ENCODE measurements around the gene DCHS2.

Gene DCHS2

GRCh38 chr4:154313004-154313585 is 178.5 kb downstream of the DCHS2 start:
- Histone ChIP-seq H3K79me2 (ENCODE audit: insufficient read depth, low read length) (no peaks in the 10 kb centered on the region), H3K27ac (ENCODE audit: low read length) (no peak overlapping the region), H3K9ac (ENCODE audit: low read depth, low read length) (no peak overlapping the region), H3K4me2 (ENCODE audit: insufficient read depth, low read length) (no peak overlapping the region), H2AFZ (ENCODE audit: low read depth, low read length) (no peak overlapping the region), H3K9me3 (ENCODE audit: insufficient read depth, low read length, severe bottlenecking) (no peaks in the 10 kb centered on the region), H4K20me1 (ENCODE audit: insufficient read depth, low read length) (no peaks in the 10 kb centered on the region), H3K36me3 (ENCODE audit: insufficient read depth, low read length) (no peaks in the 10 kb centered on the region), H3K27me3 (ENCODE audit: insufficient read depth, low read length, poor library complexity) (no peaks in the 10 kb centered on the region), H3K4me1 (ENCODE audit: insufficient read depth, low read length) (no peaks in the 10 kb centered on the region), H3K4me3 (ENCODE audit: low read depth in 1 of 2, low read length in 2 of 2) (no peak overlapping the region)
- ATAC-seq (ENCODE audit: insufficient read depth, low read depth) (no peak), DNase-seq (no peak)
- no peak for TF ChIP-seq EZH2 (IDR thresholded peaks at IDR 0.05; ENCODE audit: borderline replicate concordance, low read depth, low read length, severe bottlenecking)
- TF ChIP-seq, protein P1, sequence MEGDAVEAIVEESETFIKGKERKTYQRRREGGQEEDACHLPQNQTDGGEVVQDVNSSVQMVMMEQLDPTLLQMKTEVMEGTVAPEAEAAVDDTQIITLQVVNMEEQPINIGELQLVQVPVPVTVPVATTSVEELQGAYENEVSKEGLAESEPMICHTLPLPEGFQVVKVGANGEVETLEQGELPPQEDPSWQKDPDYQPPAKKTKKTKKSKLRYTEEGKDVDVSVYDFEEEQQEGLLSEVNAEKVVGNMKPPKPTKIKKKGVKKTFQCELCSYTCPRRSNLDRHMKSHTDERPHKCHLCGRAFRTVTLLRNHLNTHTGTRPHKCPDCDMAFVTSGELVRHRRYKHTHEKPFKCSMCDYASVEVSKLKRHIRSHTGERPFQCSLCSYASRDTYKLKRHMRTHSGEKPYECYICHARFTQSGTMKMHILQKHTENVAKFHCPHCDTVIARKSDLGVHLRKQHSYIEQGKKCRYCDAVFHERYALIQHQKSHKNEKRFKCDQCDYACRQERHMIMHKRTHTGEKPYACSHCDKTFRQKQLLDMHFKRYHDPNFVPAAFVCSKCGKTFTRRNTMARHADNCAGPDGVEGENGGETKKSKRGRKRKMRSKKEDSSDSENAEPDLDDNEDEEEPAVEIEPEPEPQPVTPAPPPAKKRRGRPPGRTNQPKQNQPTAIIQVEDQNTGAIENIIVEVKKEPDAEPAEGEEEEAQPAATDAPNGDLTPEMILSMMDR (IDR thresholded peaks at IDR 0.05; ENCODE audit: borderline replicate concordance, extremely low read depth, low read length, poor library complexity, severe bottlenecking), result no peak

DNA sequence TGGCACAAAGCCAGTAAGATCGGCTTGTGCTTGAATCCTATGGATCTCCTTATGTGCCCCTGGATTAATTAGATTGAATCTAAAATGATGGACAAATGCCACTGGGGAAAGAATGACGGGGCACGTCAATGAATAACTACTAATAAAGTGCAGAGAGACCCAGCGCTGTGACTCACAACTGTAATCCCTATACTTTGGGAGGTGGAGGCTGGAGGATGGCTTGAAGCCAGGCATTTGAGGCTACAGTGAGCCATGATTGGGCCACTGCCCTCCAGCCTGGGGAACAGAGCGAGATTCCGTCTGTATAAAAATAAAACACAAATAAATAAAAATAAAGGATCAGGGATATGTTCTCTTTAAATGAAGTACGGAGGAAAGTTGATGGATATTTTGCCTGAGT is 179.4 kb downstream of the DCHS2 start:
- no peaks in the 10 kb centered on the region for H3K4me1 ChIP-seq (ENCODE audit: insufficient read depth, low read length)
- no peaks in the 10 kb centered on the region for H3K79me2 ChIP-seq (ENCODE audit: insufficient read depth, low read length)
- H3K4me2 ChIP-seq (ENCODE audit: insufficient read depth, low read length), result no peak overlapping the region
- H3K27ac ChIP-seq (ENCODE audit: low read length), result no peak overlapping the region
- no peaks in the 10 kb centered on the region for H3K9me3 ChIP-seq (ENCODE audit: insufficient read depth, low read length, severe bottlenecking)
- ATAC-seq (ENCODE audit: insufficient read depth, low read depth) (no peak), DNase-seq (no peak)
- H4K20me1 ChIP-seq (ENCODE audit: insufficient read depth, low read length), result no peaks in the 10 kb centered on the region
- H3K27me3 ChIP-seq (ENCODE audit: insufficient read depth, low read length, poor library complexity), result no peaks in the 10 kb centered on the region
- H3K4me3 ChIP-seq (ENCODE audit: low read depth in 1 of 2, low read length in 2 of 2), result no peak overlapping the region
- no peak overlapping the region for H3K9ac ChIP-seq (ENCODE audit: low read depth, low read length)
- H2AFZ ChIP-seq (ENCODE audit: low read depth, low read length), result no peak overlapping the region
- TF ChIP-seq, protein P1 (IDR thresholded peaks at IDR 0.05; ENCODE audit: borderline replicate concordance, extremely low read depth, low read length, poor library complexity, severe bottlenecking), result no peak
- TF ChIP-seq EZH2 (IDR thresholded peaks at IDR 0.05; ENCODE audit: borderline replicate concordance, low read depth, low read length, severe bottlenecking), result no peak
- no peaks in the 10 kb centered on the region for H3K36me3 ChIP-seq (ENCODE audit: insufficient read depth, low read length)

GRCh38 chr4:154310578-154310977 is 181.0 kb downstream of the DCHS2 start:
- TF ChIP-seq EZH2 (IDR thresholded peaks at IDR 0.05; ENCODE audit: borderline replicate concordance, low read depth, low read length, severe bottlenecking), result no peak
- TF ChIP-seq, protein P1 (IDR thresholded peaks at IDR 0.05; ENCODE audit: borderline replicate concordance, extremely low read depth, low read length, poor library complexity, severe bottlenecking), result no peak
- no peaks in the 10 kb centered on the region for H3K9me3 ChIP-seq (ENCODE audit: insufficient read depth, low read length, severe bottlenecking)
- H3K36me3 ChIP-seq (ENCODE audit: insufficient read depth, low read length), result no peaks in the 10 kb centered on the region
- ATAC-seq (ENCODE audit: insufficient read depth, low read depth) (no peak), DNase-seq (no peak)
- H3K4me3 ChIP-seq (ENCODE audit: low read depth in 1 of 2, low read length in 2 of 2), result no peak overlapping the region
- H3K79me2 ChIP-seq (ENCODE audit: insufficient read depth, low read length), result no peaks in the 10 kb centered on the region
- no peak overlapping the region for H3K4me2 ChIP-seq (ENCODE audit: insufficient read depth, low read length)
- no peak overlapping the region for H3K9ac ChIP-seq (ENCODE audit: low read depth, low read length)
- H4K20me1 ChIP-seq (ENCODE audit: insufficient read depth, low read length), result no peaks in the 10 kb centered on the region
- no peak overlapping the region for H2AFZ ChIP-seq (ENCODE audit: low read depth, low read length)
- H3K27me3 ChIP-seq (ENCODE audit: insufficient read depth, low read length, poor library complexity), result no peaks in the 10 kb centered on the region
- no peaks in the 10 kb centered on the region for H3K4me1 ChIP-seq (ENCODE audit: insufficient read depth, low read length)
- no peak overlapping the region for H3K27ac ChIP-seq (ENCODE audit: low read length)
